Measurements from ENCODE around the gene ECI1. TPM values are rescaled to one million over a fixed set of nuclear protein-coding genes. Genes with fewer than 3 reads are reported as not detected.

The ECI1 gene
- total RNA-seq, 1 donor from 2014 or later, result 39.7 TPM

- Mint-ChIP-seq H3K4me1 (no peaks in the 10 kb centered on the region), H3K36me3 (no peaks in the 10 kb centered on the region), H3K27me3 (ENCODE audit: insufficient read depth, low read depth) (peaks cover 2% of the 10 kb centered on the region), H3K27ac (no peak overlapping the region), H3K4me3 (no peak overlapping the region), H3K9me3 (no peaks in the 10 kb centered on the region)
- Histone ChIP-seq H3K27me3 (no peaks in the 10 kb centered on the region), H3K9me3 (ENCODE audit: low read depth) (no peaks in the 10 kb centered on the region), H3K9ac (no peak overlapping the region), H4K20me1 (ENCODE audit: low read depth) (no peaks in the 10 kb centered on the region), H3K36me3 (no peaks in the 10 kb centered on the region), H2AFZ (replicated peaks) (no peak overlapping the region), H3K79me2 (ENCODE audit: low read depth) (no peaks in the 10 kb centered on the region), H3K4me3 (no peak overlapping the region), H3K4me1 (no peaks in the 10 kb centered on the region), H3K27ac (no peak overlapping the region), H3F3A (ENCODE audit: low read depth) (no peaks in the 10 kb centered on the region), H3K4me2 (no peak overlapping the region)
- no peak for TF ChIP-seq EZH2phosphoT487 (IDR thresholded peaks at IDR 0.05)
- no peak for DNase-seq (ENCODE audit: low spot score)
These were observed 43.8 kb upstream of the ECI1 start for GRCh38 chr16:2295056-2295798.

- H4K20me1 ChIP-seq (ENCODE audit: low read depth), result no peaks in the 10 kb centered on the region
- H3K27ac ChIP-seq, result no peak overlapping the region
- Mint-ChIP-seq H3K4me1 (no peaks in the 10 kb centered on the region), H3K27me3 (ENCODE audit: insufficient read depth, low read depth) (peaks cover 2% of the 10 kb centered on the region), H3K27ac (no peak overlapping the region), H3K36me3 (no peaks in the 10 kb centered on the region), H3K9me3 (no peaks in the 10 kb centered on the region), H3K4me3 (no peak overlapping the region)
- H3K36me3 ChIP-seq, result no peaks in the 10 kb centered on the region
- H3K4me2 ChIP-seq, result no peak overlapping the region
- H3K9me3 ChIP-seq (ENCODE audit: low read depth), result no peaks in the 10 kb centered on the region
- H3K4me3 ChIP-seq, result no peak overlapping the region
- H3K4me1 ChIP-seq, result no peaks in the 10 kb centered on the region
- H3K27me3 ChIP-seq, result no peaks in the 10 kb centered on the region
- no peak overlapping the region for H3K9ac ChIP-seq
- no peak overlapping the region for H2AFZ ChIP-seq (replicated peaks)
- H3F3A ChIP-seq (ENCODE audit: low read depth), result no peaks in the 10 kb centered on the region
- no peak for DNase-seq (ENCODE audit: low spot score)
- H3K79me2 ChIP-seq (ENCODE audit: low read depth), result no peaks in the 10 kb centered on the region
- TF ChIP-seq EZH2 (IDR thresholded peaks at IDR 0.05) (no peak), CTCF (IDR thresholded peaks at IDR 0.05) (no peak), EZH2phosphoT487 (IDR thresholded peaks at IDR 0.05) (no peak)
These were observed 40.8 kb upstream of the ECI1 start for GRCh38 chr16:2292221-2292620.

GRCh38 chr16:2289282-2289681 is 37.9 kb upstream of the ECI1 start:
- no peaks in the 10 kb centered on the region for H3K9me3 Mint-ChIP-seq
- no peak overlapping the region for H3K27ac Mint-ChIP-seq
- no peaks in the 10 kb centered on the region for H3F3A ChIP-seq (ENCODE audit: low read depth)
- no peaks in the 10 kb centered on the region for H3K4me1 ChIP-seq
- no peak overlapping the region for H3K4me3 ChIP-seq
- no peak overlapping the region for H3K4me2 ChIP-seq
- no peak for DNase-seq (ENCODE audit: low spot score)
- H3K4me3 Mint-ChIP-seq, result no peak overlapping the region
- H2AFZ ChIP-seq (replicated peaks), result no peak overlapping the region
- H3K36me3 Mint-ChIP-seq, result no peaks in the 10 kb centered on the region
- H3K27ac ChIP-seq, result no peak overlapping the region
- no peaks in the 10 kb centered on the region for H3K9me3 ChIP-seq (ENCODE audit: low read depth)
- H3K79me2 ChIP-seq (ENCODE audit: low read depth), result no peaks in the 10 kb centered on the region
- TF ChIP-seq EZH2phosphoT487 (IDR thresholded peaks at IDR 0.05) (no peak), CTCF (IDR thresholded peaks at IDR 0.05) (no peak), EZH2 (IDR thresholded peaks at IDR 0.05) (no peak)
- no peaks in the 10 kb centered on the region for H4K20me1 ChIP-seq (ENCODE audit: low read depth)
- H3K4me1 Mint-ChIP-seq, result no peaks in the 10 kb centered on the region
- no peak overlapping the region for H3K9ac ChIP-seq
- no peaks in the 10 kb centered on the region for H3K36me3 ChIP-seq
- no peaks in the 10 kb centered on the region for H3K27me3 ChIP-seq
- peaks cover 2% of the 10 kb centered on the region for H3K27me3 Mint-ChIP-seq (ENCODE audit: insufficient read depth, low read depth)

GRCh38 chr16:2288726-2289125 is 37.3 kb upstream of the ECI1 start:
- Mint-ChIP-seq H3K4me3 (no peak overlapping the region), H3K4me1 (no peaks in the 10 kb centered on the region), H3K27me3 (ENCODE audit: insufficient read depth, low read depth) (peaks cover 2% of the 10 kb centered on the region), H3K9me3 (no peaks in the 10 kb centered on the region), H3K27ac (no peak overlapping the region), H3K36me3 (peaks cover 1% of the 10 kb centered on the region)
- no peaks in the 10 kb centered on the region for H3K27me3 ChIP-seq
- H3K4me2 ChIP-seq, result no peak overlapping the region
- no peak overlapping the region for H3K27ac ChIP-seq
- no peaks in the 10 kb centered on the region for H3K9me3 ChIP-seq (ENCODE audit: low read depth)
- TF ChIP-seq CTCF (IDR thresholded peaks at IDR 0.05) (no peak), EZH2phosphoT487 (IDR thresholded peaks at IDR 0.05) (no peak), EZH2 (IDR thresholded peaks at IDR 0.05) (no peak)
- no peak overlapping the region for H3K9ac ChIP-seq
- H3K4me1 ChIP-seq, result no peaks in the 10 kb centered on the region
- no peaks in the 10 kb centered on the region for H3F3A ChIP-seq (ENCODE audit: low read depth)
- no peak overlapping the region for H2AFZ ChIP-seq (replicated peaks)
- no peaks in the 10 kb centered on the region for H4K20me1 ChIP-seq (ENCODE audit: low read depth)
- no peaks in the 10 kb centered on the region for H3K79me2 ChIP-seq (ENCODE audit: low read depth)
- no peak for DNase-seq (ENCODE audit: low spot score)
- H3K4me3 ChIP-seq, result no peak overlapping the region
- no peaks in the 10 kb centered on the region for H3K36me3 ChIP-seq

Measured in neural progenitor cell (in vitro differentiated cells).